Endothelial cell of umbilical vein (primary cell): Measurements from ENCODE around the gene C11orf65.

Source experiments
- CTCF ChIP-seq, 2 donors: IDR thresholded peaks; 1 replicate in 1 of 2; 2 replicates in 1 of 2; pipeline ENCODE4 v1.5.1; 2011; ENCODE audit warnings: low read length in 2 of 2, mild to moderate bottlenecking in 2 of 2, moderate library complexity in 2 of 2, control low read depth in 1 of 2, inconsistent platforms in 1 of 2, low read depth in 1 of 2; ENCODE audit not compliant: insufficient read depth in 1 of 2; ENCODE audit errors: extremely low read depth in 1 of 2
- EZH2 ChIP-seq: IDR thresholded peaks from 2 replicates; pipeline ENCODE4 v1.6.1; 2012; ENCODE audit warnings: borderline replicate concordance, low read depth, mild to moderate bottlenecking, moderate library complexity, low read length, inconsistent platforms; ENCODE audit not compliant: severe bottlenecking
- JUN ChIP-seq: IDR thresholded peaks from 2 replicates; pipeline ENCODE4 v1.6.1; 2011; ENCODE audit warnings: borderline replicate concordance, low read depth; ENCODE audit not compliant: insufficient read length, insufficient read depth
- MAX ChIP-seq: IDR thresholded peaks from 2 replicates; pipeline ENCODE4 v1.6.1; 2011; ENCODE audit not compliant: insufficient read depth, insufficient read length
- MYC ChIP-seq: IDR thresholded peaks from one replicate; pipeline ENCODE4 v1.6.1; 2011; ENCODE audit warnings: mild to moderate bottlenecking, low read depth, low read length
- POLR2A ChIP-seq: IDR thresholded peaks from 2 replicates; pipeline ENCODE4 v1.6.1; 2012; ENCODE audit warnings: low read depth, mild to moderate bottlenecking, control low read depth, low read length
- POLR2AphosphoS5 ChIP-seq: IDR thresholded peaks from 2 replicates; pipeline ENCODE4 v1.6.1; 2012; ENCODE audit warnings: low read depth, mild to moderate bottlenecking, control low read depth, low read length, moderate library complexity; ENCODE audit not compliant: insufficient read depth

GRCh38 chr11:108405706-108406105 lies 61.6 kb downstream of the C11orf65 start:
- TF ChIP-seq CTCF (IDR thresholded peaks at IDR 0.05; ENCODE audit: extremely low read depth in 1 of 2, insufficient read depth in 1 of 2, low read depth in 1 of 2, low read length in 2 of 2) (no peak), EZH2 (no peak), POLR2A (no peak), POLR2AphosphoS5 (no peak), JUN (no peak), MYC (no peak), MAX (no peak)
